HuH-7 (cell line): ENCODE results near the gene SULT1A1.
"Not testable (repeated sequence)": the region's sequence is repeated elsewhere in the genome, so short reads cannot be mapped to it uniquely, and the experiment has no call there.

ENCODE experiments used
- DNase-seq: peaks from one replicate; pipeline ENCODE4 v3.0.0; 2011; ENCODE audit warnings: low spot score

SULT1A1 gene

DNA sequence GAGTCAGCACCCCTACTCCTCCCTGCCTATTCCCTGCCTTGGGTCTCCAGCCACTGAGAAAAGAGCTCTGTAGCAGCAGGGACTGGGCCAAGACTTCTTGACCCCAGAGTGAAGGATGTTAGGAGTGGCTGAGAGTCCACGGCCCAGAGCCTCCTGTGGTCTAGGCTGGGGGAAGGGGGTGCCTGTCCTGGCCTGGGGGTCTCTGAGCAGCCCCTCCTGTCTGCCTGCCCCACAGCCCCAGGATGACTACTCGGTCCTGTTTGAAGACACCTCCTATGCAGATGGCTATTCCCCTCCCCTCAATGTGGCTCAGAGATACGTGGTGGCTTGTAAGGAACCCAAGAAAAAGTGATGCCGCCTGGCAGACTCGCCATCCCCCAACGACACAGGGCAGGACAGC is 18.5 kb downstream of the SULT1A1 start:
- DNase-seq: no peak

GRCh38 chr16:28590384-28591340 is 19.2 kb downstream of the SULT1A1 start:
- no peak for DNase-seq

DNA sequence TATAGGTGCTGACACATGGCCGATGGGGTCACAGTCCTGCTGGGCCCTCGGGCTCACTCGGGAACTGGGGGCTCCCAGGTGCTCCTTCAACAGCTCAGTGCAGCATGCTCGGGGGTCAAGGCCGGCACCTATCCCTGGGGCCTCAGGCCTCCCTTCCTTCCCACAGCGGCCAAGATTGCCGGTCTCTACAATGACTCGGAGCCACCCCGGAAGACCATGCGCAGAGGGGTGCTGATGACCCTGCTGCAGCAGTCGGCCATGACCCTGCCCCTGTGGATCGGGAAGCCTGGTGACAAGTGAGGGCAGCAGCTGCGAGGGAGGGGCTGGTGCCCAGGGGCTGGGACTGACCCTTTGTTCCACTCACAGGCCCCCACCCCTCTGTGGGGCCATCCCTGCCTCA is 19.9 kb downstream of the SULT1A1 start:
- DNase-seq: no peak

GRCh38 chr16:28589069-28589468 is 20.8 kb downstream of the SULT1A1 start:
- no peak for DNase-seq

- no peak for DNase-seq
Measured at GRCh38 chr16:28587386-28587785, 22.5 kb downstream of the SULT1A1 start.

- no peak for DNase-seq
Measured at GRCh38 chr16:28586466-28586865, 23.4 kb downstream of the SULT1A1 start.

DNA sequence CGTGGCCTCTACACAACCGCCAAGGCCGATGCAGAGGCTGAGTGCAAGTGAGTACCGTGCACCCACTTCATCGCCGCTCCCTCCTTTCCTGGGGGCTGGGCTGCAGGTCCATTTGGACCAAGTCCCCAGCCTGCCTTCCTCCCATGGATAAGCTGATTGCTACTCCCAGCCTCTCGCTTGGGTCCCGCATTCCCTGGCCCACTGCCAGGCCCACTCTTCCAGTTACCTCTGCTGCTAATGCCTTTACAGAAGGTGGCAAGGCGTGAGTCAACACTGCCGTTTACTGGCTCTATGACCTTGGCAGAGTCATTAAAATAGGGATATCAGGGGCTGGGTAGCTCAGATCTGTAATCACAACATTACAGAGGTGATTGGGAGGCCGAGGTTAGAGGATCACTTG is 24.2 kb downstream of the SULT1A1 start:
- no peak for DNase-seq

GRCh38 chr16:28580726-28581315 is 29.0 kb downstream of the SULT1A1 start:
- no peak for DNase-seq

GRCh38 chr16:28575446-28576109 is 34.3 kb downstream of the SULT1A1 start:
- no peak for DNase-seq

DNA sequence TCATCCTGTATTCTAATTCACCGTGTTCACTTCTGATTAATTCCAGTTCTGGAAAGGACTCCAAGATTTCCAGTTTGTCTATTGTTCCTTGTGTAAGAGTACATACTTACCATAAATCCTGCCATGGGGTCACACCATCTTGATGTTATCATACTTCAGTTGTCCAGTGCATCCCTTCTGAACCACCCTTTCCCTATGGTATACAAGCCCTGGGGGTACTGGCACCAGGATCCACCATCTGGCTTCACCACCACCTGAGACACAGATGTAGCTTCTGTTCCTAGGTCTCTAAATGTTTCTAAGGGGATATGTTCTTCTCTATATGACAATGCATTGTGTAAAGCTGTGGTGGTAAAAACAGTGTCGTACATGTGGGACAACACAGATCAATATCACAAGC is 34.9 kb downstream of the SULT1A1 start:
- DNase-seq: no peak

GRCh38 chr16:28573738-28574718 is 35.8 kb downstream of the SULT1A1 start:
- no peak for DNase-seq

GRCh38 chr16:28572696-28573510 is 36.9 kb downstream of the SULT1A1 start:
- DNase-seq: no peak

- no peak for DNase-seq
Measured at GRCh38 chr16:28569968-28570752, 39.7 kb downstream of the SULT1A1 start.

DNA sequence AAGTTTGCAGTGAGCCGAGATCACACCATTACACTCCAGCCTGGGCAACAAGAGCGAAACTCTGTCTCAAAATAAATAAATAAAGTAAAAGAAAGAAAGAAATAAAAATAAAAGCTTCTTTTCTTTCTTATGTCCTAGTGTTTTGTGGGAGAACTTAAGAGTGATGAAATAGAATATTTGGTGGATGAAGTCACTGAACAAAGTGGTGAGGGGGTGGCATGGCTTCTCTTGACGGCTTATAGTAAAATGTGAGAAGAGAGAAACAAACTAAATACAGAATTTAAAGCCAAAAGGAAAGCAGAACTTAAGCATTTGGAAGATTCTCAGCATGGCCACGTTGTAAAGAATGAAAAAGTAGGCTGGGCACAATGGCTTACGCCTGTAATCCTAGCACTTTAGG is 40.8 kb downstream of the SULT1A1 start:
- no peak for DNase-seq

GRCh38 chr16:28567292-28567691 is 42.6 kb downstream of the SULT1A1 start:
- DNase-seq: no peak

- not testable (repeated sequence) for DNase-seq
Measured at GRCh38 chr16:28566233-28566925, 43.5 kb downstream of the SULT1A1 start.

GRCh38 chr16:28563218-28563617 is 46.6 kb downstream of the SULT1A1 start:
- DNase-seq: no peak

GRCh38 chr16:28562199-28562598 is 47.6 kb downstream of the SULT1A1 start:
- DNase-seq: no peak

- no peak for DNase-seq
Measured at GRCh38 chr16:28561557-28562187, 48.2 kb downstream of the SULT1A1 start.
